Stimulated activated CD8-positive, alpha-beta memory T cell treated with anti-CD3 and anti-CD28 coated beads, Interleukin-12 subunit alpha, Interleukin-12 subunit beta, amount 100 ng/mL, for 4 hours (primary cell): Measurements from ENCODE around the gene SHLD1.
"Not testable (repeated sequence)": the region's sequence is repeated elsewhere in the genome, so short reads cannot be mapped to it uniquely, and the experiment has no call there.

ENCODE experiments used
- DNase-seq: peaks from one replicate; pipeline ENCODE4 v3.0.0-alpha.2; 2020; ENCODE audit warnings: low read depth

Gene SHLD1

GRCh38 chr20:5749952-5750779, at the start of gene SHLD1:
Gene SHLD1, plus strand, starts transcription at chr20:5750401. Its CDS starts 22,465 bp downstream, at chr20:5772866.
- peak; percentile 62 for DNase-seq

- not testable (repeated sequence) for DNase-seq
Measured at GRCh38 chr20:5702339-5702738, 47.9 kb upstream of the SHLD1 start.

DNA sequence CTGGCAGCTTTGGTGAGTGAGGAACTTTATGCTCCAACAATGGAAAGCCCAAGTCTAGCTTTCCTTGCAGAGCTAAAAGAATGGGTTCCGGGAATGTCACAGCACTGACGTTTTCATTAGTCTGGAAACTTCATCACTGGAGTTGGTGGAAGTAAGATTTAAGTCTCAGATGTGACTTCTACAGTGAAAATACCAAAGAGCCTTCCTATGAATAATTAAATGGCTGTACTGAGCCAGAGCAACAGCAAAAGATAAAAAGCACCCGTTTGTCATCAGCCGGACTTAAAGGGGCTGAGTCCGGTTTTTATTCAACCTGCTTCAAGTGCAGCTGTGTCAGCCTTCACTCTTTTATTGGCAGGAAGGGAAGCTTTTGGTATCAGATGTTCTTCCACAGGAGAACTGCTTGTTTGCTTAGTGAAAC, 46.5 kb upstream of the SHLD1 start:
- DNase-seq = no peak

GRCh38 chr20:5705827-5706226, 44.4 kb upstream of the SHLD1 start:
- no peak for DNase-seq

DNA sequence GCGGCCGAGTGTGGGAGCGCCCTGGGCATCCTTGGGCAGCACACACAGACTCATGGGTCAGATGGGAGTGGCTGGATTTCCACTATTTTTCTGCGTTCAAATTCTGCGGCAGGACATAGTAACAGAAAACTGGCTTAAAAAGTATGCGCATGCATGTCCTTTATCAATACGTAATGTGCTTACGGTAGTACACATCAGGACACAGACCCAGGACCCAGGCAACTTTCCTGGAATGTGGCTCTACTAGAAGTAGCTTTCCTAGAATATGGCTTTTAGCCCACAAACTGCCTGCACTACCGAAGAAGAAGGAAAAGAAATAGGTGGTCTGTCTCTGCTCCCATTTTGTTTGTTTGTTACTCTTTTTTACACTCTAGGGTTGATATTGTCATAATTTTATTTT, 43.4 kb upstream of the SHLD1 start:
- no peak for DNase-seq

DNA sequence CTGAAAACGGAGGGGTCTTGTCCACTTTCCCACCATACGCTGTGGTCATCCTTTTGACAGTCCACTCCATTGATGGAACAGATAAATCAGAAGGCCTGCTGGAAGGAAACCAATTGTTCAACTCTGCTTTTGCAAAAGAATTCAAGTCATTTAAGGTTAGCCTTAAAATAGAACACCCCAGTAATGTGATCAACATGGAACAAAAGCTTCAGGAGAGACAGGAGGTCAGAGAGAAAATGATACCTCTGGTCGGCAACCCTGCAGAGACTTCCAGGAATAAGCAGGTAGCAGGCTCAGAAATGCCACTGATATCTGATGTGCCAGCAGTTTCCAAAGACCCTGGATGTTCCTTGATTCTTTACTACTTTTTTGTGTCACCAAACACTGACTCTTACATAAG, 39.6 kb upstream of the SHLD1 start:
- no peak for DNase-seq

DNA sequence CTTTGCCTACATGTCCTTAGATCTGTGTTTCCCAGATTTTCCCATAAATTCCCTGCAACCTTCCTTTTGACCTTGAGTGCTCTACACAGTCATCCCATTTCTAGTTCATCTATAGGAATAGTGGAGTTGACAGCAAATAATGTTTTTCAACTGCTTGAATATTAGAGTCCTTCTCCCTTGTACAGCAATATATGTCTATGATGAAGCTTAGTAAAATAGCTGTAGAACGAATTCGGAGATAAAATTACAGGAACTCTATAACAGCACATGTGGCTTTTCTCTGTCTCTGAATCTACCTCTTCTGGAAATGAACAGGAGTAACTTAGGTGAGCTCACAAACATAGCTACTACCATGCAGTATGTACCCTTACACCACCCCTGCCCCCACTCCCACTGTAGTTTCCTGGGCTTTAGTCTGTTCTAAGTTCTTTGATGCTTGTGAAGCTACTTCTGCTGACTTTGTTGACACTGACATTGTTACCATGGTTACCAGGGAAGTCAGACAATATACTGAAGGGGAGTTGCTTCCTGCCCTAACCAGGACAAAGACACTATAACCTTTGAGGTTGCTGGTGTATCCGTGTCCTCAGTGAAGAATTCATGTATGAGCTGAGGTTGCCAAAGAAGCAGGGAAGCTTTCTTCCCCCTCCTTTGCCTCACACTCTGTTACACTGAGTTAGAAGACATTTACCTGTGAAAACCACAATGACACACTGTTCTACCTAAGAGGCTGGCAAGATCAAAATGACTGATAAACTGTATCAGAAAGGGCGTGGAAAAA, 35.8 kb upstream of the SHLD1 start:
- DNase-seq = peak; percentile 11

DNA sequence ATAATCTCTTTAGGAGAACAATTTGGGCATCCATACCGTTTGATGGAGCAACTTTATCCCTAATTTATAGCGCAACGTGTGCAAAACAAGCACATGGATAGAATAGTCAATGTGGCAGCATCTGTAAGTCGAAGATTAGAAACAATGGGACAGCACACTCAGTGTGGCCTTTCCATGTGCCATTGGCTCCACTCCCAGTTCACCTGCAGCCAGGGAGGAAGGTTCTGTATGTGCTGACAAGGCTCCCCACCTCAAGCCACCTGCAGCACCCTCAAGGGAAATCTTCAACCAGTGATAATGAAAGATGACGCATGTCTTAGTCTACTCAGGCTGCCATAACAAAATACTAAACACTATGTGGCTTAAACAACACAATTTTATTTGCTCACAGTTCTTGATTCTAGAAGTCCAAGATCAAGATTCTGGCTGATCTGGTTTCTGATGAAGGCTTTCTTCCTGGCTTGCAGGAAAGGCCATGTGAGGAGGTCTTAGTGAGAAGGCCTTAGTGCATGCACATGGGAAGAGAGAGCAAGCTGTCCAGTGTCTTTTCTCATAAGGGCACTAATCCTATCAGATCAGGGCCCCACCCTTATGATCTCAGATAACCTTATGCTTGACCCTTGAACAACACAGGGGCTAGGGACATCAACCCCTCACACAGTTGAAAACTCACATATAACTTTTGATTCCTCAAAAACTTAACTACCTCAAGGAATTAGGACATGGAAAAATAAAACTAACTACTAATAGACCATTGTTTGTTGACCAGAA, 34.9 kb upstream of the SHLD1 start:
- DNase-seq = no peak

- DNase-seq = no peak
Measured at GRCh38 chr20:5716953-5717352, 33.2 kb upstream of the SHLD1 start.

DNA sequence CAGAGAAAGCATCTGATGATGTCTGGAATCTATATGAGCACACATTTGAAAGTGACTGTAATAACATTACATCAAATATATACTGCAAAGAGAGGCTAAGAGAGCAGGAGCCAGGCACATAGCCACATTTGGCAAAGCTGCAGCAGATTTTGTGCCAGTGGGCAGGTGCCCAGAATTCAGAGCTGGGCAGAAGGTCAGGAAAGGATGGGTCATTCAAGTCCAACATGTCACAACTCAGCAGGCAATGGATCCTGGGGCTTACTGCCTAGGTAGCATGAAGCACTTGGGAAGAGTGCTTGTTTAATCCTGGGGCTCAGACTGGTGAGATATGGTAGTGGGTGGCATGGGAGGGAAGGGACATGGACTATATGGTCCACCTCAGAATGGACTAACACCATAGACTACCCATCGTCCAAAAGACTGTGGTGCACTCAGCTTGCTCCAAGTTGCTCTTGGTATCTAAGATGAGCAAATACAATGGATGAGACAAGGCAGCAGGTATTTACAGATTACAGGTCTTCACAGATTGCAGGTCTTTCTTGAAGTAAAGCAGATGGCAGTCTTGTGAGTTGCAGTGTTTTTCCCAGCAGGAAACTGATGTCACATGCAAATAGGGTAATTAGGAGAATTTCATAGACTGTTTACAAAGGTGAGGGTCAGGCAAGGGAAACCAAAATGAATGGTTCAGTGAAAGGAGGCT, 31.2 kb upstream of the SHLD1 start:
- no peak for DNase-seq

DNA sequence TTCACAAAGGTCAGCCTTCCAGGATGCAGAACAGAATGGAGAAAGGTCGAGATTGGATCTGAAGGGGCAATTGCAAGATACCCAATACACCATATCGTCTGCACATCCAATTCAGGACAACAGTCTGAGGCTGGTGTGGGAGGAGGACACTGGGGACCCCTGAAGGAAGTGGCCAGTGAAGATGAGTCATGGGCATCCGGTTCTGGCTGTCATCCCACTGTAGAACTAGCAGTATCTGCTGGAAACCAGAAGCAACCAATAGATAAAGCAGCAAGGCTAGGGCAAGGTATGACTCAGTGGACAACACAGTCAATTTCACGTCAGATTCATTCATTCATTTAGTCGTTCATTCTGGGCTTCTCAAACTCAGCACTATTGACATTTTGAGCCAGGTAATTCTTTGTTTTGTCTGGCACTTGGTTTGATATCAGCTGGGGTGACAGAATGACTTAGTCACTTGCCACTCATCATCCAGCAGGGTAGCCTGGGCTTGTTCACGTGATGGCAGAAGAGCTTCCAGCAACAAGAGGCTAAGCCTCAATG, 30.3 kb upstream of the SHLD1 start:
- no peak for DNase-seq

GRCh38 chr20:5720696-5721095, 29.5 kb upstream of the SHLD1 start:
- DNase-seq = no peak

GRCh38 chr20:5721356-5721755, 28.8 kb upstream of the SHLD1 start:
- not testable (repeated sequence) for DNase-seq

GRCh38 chr20:5722927-5723326, 27.3 kb upstream of the SHLD1 start:
- no peak for DNase-seq

- not testable (repeated sequence) for DNase-seq
Measured at GRCh38 chr20:5725183-5725463, 25.1 kb upstream of the SHLD1 start.

GRCh38 chr20:5727018-5727515, 23.1 kb upstream of the SHLD1 start:
- DNase-seq = no peak

GRCh38 chr20:5729348-5729747, 20.9 kb upstream of the SHLD1 start:
- no peak for DNase-seq

GRCh38 chr20:5730131-5730530, 20.1 kb upstream of the SHLD1 start:
- no peak for DNase-seq

GRCh38 chr20:5731753-5732366, 18.3 kb upstream of the SHLD1 start:
- DNase-seq = no peak

- no peak for DNase-seq
Measured at GRCh38 chr20:5734602-5735001, 15.6 kb upstream of the SHLD1 start.

GRCh38 chr20:5735845-5736510, 14.2 kb upstream of the SHLD1 start:
- DNase-seq = no peak
